Stimulated activated CD8-positive, alpha-beta memory T cell treated with anti-CD3 and anti-CD28 coated beads, Interleukin-12 subunit alpha, Interleukin-12 subunit beta, amount 100 ng/mL, for 24 hours (primary cell): ENCODE results near the gene PLXDC2.
"Not testable (repeated sequence)": the region's sequence is repeated elsewhere in the genome, so short reads cannot be mapped to it uniquely, and the experiment has no call there.

Experiments
- DNase-seq: peaks from one replicate; pipeline ENCODE4 v3.0.0-alpha.2; 2020; ENCODE audit errors: extremely low read depth

The PLXDC2 gene

DNA sequence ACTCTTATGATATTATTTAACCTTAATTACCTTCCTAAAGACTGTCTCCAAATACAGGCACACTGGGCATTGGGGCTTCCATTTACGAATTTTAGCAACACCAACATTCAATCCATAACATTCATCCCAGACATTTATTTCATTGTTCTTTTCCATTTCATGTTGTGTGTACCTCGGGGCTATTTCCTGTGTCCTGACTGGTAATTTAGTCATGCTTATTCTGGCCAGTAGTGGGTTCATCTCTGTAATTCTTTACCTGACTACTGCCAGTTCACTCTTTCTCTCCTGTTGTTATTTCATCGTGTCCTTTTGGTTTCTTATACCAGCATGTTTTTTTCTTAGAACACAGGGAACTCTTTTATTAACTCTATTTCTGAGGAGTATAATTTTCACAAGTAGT lies 225.7 kb downstream of the PLXDC2 start:
- DNase-seq, result no peak

DNA sequence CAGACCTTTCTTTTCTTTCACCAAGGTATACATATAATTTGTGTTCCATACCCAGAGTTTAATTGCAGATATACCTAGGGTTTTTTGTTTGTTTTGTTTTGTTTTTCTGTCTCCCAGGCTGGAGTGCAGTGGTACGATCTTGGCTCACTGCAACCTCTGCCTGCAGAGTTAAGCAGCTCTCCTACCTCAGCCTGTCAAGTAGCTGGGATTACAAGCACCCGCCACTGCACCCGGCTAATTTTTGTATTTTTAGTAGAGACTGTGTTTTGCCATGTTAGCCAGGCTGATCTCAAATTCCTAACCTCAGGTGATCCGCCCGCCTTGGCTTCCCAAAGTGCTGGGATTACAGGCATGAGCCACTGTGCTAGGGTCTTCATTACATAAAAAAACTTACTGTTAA lies 228.9 kb downstream of the PLXDC2 start:
- not testable (repeated sequence) for DNase-seq

- DNase-seq, result no peak
Measured at GRCh38 chr10:20048161-20048560, 231.9 kb downstream of the PLXDC2 start.

DNA sequence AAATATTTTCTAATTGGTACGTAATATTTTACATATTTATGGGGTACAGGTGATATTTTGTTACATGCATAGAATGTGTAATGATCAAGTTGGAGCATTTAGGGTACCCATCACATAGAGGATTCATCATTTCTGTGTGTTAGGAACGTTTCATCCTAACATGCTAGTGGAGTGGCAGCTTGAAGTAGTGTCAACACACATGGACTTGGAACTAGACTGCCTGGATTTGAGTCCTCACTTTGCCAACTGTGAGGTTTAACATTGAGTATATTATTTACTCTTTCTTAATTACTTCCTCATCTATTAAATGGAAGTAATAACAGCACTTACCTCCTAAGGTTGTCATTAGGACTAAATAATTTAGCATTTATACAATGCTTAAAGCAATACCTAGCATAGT lies 241.9 kb downstream of the PLXDC2 start:
- no peak for DNase-seq

- no peak for DNase-seq
Measured at GRCh38 chr10:20059084-20059835, 243.0 kb downstream of the PLXDC2 start.

DNA sequence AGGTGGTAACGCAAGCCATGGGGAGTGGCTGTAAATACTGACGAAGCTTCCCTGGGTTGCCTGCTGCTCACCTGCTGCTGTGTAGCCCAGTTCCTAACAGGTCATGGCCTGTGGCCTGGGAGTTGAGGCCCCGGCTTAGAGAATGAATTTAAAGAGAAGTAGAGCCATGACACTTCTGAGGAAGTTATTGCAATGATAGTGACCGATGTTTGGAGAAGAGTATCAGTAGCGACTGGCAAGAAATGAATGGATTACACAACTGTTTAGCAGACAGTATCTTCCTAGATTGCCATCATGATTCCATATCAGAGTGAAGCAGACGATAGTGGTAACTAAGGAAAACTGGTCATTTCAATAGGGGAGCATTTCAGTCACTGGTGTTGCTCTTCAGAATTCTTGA lies 249.6 kb downstream of the PLXDC2 start:
- no peak for DNase-seq

GRCh38 chr10:20073167-20073566 lies 256.9 kb downstream of the PLXDC2 start:
- no peak for DNase-seq

- no peak for DNase-seq
Measured at GRCh38 chr10:20075713-20076112, 259.5 kb downstream of the PLXDC2 start.

DNA sequence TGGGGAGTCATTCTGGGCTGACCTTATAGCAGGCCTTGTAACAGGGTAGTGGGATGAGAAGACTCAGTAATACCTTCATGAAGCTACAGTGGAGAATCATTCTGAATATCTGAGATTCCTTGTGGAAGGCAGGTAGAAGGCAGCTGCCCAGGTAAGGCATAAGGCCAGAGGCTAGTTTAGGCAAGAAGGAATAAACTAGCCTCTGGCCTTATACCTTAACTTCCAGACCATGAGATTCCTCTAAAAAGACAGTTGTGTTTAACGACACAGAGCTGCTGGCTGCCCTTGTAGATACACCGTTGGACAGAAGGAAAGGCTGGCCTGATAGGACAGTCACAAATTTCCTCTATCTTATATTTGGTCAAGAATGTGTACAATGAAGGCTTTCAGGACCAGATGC lies 268.2 kb downstream of the PLXDC2 start:
- no peak for DNase-seq

GRCh38 chr10:20085115-20085514 lies 268.9 kb downstream of the PLXDC2 start:
- DNase-seq, result no peak

- DNase-seq, result no peak
Measured at GRCh38 chr10:20087353-20087752, 271.1 kb downstream of the PLXDC2 start.

- no peak for DNase-seq
Measured at GRCh38 chr10:20088061-20088701, 271.9 kb downstream of the PLXDC2 start.

GRCh38 chr10:20089879-20090278 lies 273.6 kb downstream of the PLXDC2 start:
- no peak for DNase-seq

GRCh38 chr10:20090831-20091230 lies 274.6 kb downstream of the PLXDC2 start:
- DNase-seq, result no peak

DNA sequence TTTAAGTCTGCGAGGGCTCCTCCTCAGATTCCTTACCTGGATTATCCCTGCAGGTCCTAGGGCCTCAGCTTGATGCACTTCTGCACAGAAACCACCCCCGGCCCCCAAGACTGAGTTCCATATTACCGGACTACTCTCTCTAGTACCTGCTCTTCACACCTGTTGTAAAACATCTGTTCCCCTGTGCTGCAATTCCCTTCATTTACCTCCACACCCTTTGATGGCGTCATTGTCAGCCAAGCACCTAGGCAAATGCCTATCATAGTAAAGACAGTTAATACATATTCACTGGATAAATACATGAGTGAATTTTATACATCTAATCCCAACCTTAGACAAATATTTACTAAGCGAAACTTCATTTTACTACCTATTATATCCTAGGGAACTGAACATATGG lies 275.5 kb downstream of the PLXDC2 start:
- no peak for DNase-seq

- no peak for DNase-seq
Measured at GRCh38 chr10:20093600-20093999, 277.4 kb downstream of the PLXDC2 start.

DNA sequence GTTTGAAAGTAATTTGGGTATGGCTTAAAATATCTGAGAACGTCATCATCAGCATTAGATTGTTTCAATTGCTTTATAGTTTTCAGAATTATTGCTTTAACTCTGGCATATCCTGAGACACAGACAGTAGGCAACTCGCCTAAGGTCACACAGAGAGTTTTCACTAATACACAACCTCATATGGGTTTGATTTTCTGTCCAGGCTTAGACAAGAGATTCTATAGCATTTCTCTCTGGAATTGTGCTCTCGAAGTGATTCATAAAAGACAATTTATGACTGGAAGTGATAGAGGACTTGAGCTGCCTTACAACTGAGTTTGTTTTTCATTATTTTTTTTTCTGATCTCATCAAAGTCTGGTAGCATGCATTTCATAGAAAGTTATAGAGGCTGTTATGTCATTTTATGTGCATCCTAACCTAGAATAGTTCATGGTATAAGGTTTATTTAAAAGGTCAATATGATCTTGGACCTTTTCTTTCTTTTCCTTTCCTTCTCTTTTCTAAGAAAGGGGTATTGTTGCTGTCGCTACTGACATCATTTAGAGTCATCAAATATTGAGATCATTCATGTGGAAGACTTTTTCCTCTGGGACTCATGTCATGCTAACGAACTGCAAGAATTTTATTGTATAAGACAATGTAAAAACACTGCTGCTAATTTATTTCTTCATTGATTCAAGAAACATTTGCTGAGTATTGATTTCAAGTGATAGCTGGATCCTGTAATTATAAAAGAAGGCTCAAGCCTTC lies 278.2 kb downstream of the PLXDC2 start:
- DNase-seq, result no peak

- no peak for DNase-seq
Measured at GRCh38 chr10:20100171-20100570, 283.9 kb downstream of the PLXDC2 start.

DNA sequence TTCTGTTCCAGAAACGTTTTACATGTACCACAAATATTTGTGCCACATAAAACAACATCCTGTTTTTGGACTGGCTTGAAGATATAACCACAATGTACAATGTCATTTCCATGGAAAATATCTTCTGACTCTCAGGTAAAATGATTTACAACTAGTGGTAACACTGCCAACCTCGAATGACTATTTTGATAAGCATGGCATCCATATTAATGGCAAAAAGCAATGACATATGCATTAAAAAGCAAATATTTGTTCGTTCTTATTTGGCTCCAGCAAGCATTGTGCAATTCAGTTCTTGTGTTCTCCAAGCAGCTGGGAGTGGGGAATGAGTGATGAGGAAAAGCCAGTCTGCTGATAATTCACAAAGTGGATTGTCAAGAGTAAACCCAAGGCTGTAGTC lies 289.0 kb downstream of the PLXDC2 start:
- no peak for DNase-seq

DNA sequence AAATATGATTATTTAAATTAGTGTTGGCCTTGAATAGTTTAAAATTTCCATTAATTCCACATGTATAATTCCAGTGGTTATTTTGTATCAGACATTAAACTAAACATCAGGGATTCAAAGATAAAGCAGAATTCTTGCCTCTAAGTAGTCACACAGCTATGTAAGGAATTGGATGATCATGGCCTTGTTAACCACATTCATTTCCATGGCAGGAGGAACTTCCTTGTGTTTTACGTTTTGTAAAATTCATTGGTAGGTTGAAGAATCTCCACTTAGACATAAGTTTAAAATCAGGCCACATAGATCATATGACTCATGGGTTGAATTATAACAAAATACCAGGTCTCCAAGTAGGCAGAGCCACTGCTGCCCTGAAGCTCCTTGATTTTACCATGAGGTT lies 289.7 kb downstream of the PLXDC2 start:
- DNase-seq, result no peak

DNA sequence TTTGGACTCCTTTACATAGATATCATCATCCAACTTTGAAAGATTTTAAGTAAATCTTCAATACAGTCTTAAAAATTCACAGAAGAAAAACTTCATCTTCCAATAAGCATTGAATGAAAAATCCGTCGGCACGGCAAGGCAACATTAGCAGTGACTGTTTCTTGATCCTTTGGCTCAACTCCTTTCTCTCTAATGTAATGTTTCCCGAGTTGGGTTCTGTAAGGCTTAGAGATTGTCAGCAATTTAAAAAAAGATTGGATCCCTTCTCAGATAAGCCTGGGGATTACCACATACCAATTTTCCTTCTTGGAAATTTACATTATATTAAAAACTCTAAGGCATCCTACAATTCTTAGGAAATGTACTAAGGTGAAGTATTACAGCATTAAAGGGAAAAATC lies 291.8 kb downstream of the PLXDC2 start:
- DNase-seq, result no peak

GRCh38 chr10:20109613-20110012 lies 293.4 kb downstream of the PLXDC2 start:
- no peak for DNase-seq
